Neural progenitor cell (in vitro differentiated cells): ENCODE results near the gene ZMIZ1.

Source experiments
- EZH2 ChIP-seq: fragments of 200-600 bp; sonication (generic); IDR thresholded peaks from 2 replicates; pipeline ENCODE4 v1.6.1; 2017; ENCODE audit warnings: antibody characterized with exemption, mild to moderate bottlenecking, moderate library complexity
- TF ChIP-seq, protein P1 (sequence below): fragments of 200-600 bp; sonication (generic); IDR thresholded peaks from 2 replicates; pipeline ENCODE4 v1.5.1; 2017; ENCODE audit warnings: antibody characterized with exemption, mild to moderate bottlenecking

DNA sequence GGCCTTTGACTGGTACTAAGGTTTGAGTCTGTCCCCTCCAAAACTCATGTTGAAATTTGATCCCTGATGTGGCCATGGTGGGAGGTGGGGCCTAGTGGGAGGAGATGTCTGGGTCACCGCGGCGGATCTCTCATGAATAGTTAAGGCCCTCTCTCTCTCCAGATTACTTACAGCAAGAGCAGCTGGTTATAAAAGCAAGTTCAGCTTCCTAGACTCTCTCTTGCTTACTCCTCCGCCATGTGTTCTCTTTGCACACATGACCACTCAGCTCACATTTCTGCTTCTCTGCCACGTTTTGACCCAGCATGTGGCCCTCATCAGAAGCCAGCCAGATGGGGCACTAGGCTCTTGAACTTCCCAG, 29.9 kb upstream of the ZMIZ1 start:
- TF ChIP-seq, protein P1, sequence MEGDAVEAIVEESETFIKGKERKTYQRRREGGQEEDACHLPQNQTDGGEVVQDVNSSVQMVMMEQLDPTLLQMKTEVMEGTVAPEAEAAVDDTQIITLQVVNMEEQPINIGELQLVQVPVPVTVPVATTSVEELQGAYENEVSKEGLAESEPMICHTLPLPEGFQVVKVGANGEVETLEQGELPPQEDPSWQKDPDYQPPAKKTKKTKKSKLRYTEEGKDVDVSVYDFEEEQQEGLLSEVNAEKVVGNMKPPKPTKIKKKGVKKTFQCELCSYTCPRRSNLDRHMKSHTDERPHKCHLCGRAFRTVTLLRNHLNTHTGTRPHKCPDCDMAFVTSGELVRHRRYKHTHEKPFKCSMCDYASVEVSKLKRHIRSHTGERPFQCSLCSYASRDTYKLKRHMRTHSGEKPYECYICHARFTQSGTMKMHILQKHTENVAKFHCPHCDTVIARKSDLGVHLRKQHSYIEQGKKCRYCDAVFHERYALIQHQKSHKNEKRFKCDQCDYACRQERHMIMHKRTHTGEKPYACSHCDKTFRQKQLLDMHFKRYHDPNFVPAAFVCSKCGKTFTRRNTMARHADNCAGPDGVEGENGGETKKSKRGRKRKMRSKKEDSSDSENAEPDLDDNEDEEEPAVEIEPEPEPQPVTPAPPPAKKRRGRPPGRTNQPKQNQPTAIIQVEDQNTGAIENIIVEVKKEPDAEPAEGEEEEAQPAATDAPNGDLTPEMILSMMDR = no peak
- no peak for TF ChIP-seq EZH2
